ENCODE results near the gene PTPRG.

GRCh38 chr3:62252438-62253157 is 691.2 kb downstream of the PTPRG start:
- TF ChIP-seq CTCF (IDR thresholded peaks at IDR 0.05) (no peak), POLR2A (IDR thresholded peaks at IDR 0.05) (no peak)
